Melanocyte of skin (primary cell): ENCODE data around the gene PGAM1. TPM values are rescaled to one million over a fixed set of nuclear protein-coding genes. Genes with fewer than 3 reads are reported as not detected.

Experiments
- small RNA-seq, 2 donors: library from RNA; depleted of rRNA; stranded (forward); fragments of <200 nt; gene quantifications; one replicate each; pipeline ENCODE3, GENCODE V24; 2012
- total RNA-seq, 2 donors: library from RNA; depleted of rRNA; stranded (reverse); fragments of >200 nt; gene quantifications; 2 replicates each; pipeline ENCODE4 v1.2.3, GENCODE V29; 2012

Gene PGAM1
- 100 to 1,000 TPM; 376 to 564 TPM for total RNA-seq

DNA sequence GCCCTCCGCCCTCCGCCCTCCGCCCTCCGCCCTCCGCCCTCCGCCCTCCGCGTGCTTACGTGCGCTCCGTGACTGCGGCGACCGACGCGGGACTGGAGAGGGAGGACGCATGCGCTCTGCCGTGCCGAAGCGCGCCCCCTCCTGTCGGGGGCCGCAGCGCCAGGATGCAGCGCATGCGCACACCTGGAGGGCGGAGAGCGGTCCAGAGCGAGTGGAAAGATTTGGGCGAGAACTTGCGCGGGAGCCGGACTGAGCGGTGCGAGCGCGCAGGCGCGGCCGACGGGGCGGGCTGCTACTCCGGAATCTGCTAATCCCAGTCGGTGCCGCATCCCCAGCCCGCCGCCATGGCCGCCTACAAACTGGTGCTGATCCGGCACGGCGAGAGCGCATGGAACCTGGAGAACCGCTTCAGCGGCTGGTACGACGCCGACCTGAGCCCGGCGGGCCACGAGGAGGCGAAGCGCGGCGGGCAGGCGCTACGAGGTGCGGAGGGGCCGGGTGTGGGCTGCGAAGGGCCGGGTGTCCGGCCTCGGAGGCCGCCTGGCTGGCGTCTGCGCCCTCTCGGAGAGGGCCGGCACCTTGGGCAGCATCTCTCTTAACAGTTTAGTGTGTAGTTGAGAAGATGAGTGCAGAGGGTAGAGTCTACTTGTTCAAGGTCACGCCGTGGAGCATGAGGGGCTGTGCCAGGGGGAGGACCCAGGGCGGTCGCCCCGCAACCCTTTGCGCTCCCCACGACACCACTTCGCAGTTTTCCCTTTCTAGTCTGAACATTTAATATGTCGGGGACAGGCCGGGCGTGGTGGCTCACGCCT lies at the start of gene PGAM1:
Gene PGAM1 (plus strand): TSS at position 228 of the 812 bp plus-strand sequence. CDS start 117 bp downstream, at position 345.

DNA sequence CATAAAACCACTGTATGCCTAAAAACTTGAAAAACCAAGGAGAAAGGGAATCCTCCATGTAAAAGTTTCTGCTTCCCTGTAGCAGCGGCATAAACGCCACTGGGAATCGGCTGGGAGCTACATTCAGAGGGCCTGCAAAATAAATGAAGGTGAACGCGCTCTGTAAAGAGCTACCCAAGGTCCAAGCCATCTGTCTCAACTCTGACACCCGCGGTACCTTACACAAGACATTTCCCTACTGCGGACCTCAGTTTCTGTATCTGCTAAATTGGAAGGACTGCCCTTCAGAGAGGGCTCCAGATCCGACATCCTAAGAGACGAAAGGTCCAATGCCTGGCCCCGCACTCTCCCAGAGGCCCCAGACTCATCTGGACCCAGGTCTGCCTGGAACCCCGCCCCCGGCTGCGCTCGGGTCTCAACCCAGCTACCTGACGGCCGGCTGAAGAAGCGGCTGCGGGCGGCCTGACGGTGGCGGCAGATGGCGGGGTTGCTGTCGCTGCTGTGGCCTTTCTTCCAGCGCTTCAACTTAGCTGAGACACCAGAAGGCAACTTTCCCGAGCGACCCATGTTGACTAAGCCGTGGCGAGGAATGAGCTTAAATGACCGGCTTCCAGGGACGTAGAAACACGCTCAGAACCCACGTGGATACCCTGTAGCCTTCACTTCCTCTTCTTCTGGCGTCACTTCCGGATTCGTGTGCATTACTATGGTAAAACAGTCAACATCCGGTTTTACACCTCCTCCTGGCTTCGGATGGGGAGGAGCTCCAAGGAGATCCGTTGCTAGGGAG lies 25.1 kb upstream of the PGAM1 start, which contains the start of gene RRP12:
Gene RRP12 (minus strand): TSS at position 676 of the 790 bp plus-strand sequence. CDS start 109 bp downstream, at position 567.

DNA sequence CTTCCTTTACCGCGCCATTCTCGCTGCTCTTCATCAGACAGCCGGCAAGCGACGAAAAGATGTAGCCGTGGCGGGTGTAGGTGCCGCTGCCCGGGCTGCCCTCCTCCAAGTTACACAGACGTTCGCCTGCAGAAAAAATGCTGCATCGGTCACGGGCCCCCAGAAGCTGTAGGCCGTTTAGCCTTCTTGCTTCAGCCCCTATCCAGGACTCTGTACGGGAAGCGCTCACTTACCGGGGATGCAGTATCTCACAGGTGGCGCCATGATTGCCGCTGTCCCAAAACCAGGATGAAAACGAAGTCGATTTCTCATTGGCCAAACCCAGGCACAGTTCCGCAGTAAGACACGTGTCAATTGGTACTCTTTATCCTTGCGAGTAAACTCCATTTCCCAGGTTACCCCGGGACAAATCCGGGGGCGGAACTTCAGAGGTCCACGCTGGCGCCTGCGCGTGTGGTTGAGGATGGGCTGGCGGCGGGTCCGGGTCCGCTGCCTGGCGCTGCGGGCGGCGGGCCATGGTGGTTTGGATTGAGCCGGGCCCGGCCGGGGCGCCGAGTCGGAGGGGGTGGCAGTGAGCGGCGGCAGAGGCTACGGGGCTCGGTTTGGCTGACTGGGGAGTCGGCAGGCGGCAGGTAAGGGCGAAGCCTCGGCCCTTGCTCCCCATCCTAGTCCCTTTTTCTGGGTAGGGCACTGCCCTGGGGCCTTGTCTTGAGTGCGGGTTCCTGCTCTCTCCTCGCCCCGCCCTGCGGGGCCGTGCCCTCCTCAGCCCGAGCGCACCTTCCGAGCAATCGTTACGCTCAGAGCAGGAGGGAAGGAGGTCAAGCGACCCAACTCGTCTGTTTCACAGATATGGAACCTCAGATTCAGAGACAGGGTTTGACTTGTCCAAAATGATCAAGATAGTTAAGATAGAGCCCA lies 20.0 kb downstream of the PGAM1 start, which contains the start of the genes EXOSC1 and ZDHHC16:
Gene EXOSC1 (minus strand): TSS at position 285 of the 918 bp plus-strand sequence. CDS start 21 bp downstream, at position 264.
Gene ZDHHC16 (plus strand): TSS at position 454 of the 918 bp plus-strand sequence. CDS start 5,501 bp downstream, outside the sequence.

Small RNA genes lying within 50 kb of the gene (small RNA-seq; reads per million reads assigned to genes)
- gene RF00019: 0 reads per million in 2 donors

Other genes with a start within 250 kb of the PGAM1 start
- gene SLIT1, start 240.2 kb upstream of the PGAM1 start, total RNA-seq: under 1 TPM; under 0.01 TPM
- gene ARHGAP19, start 133.6 kb upstream of the PGAM1 start, total RNA-seq: 10 to 100 TPM in 1 of 2 donors, 1 to 10 TPM in 1; 9.7 to 15.8 TPM
- gene FRAT1, start 106.9 kb upstream of the PGAM1 start, total RNA-seq: 1 to 10 TPM; 2.3 to 3.1 TPM
- gene FRAT2, start 91.5 kb upstream of the PGAM1 start, total RNA-seq: 10 to 100 TPM; 11.4 to 12.3 TPM
- gene RRP12, start 24.9 kb upstream of the PGAM1 start, total RNA-seq: 10 to 100 TPM; 17.9 to 31.0 TPM
- 10 to 100 TPM; 29.9 to 49.0 TPM for gene EXOSC1, start 19.8 kb downstream of the PGAM1 start, total RNA-seq
- 10 to 100 TPM; 48.2 to 77.3 TPM for gene ZDHHC16, start 20.0 kb downstream of the PGAM1 start, total RNA-seq
- gene MMS19, start 72.2 kb downstream of the PGAM1 start, total RNA-seq: 100 to 1,000 TPM in 1 of 2 donors, 10 to 100 TPM in 1; 78.3 to 105 TPM
- 10 to 100 TPM; 34.8 to 44.0 TPM for gene UBTD1, start 72.7 kb downstream of the PGAM1 start, total RNA-seq
- under 1 TPM; under 0.01 to 0.33 TPM for gene ANKRD2, start 146.6 kb downstream of the PGAM1 start, total RNA-seq
- gene HOGA1, start 158.2 kb downstream of the PGAM1 start, total RNA-seq: 1 to 10 TPM; 1.3 to 1.7 TPM
- not detected for gene C10orf62, start 163.5 kb downstream of the PGAM1 start, total RNA-seq
- 1 to 10 TPM; 4.1 to 4.3 TPM for gene MORN4, start 207.3 kb downstream of the PGAM1 start, total RNA-seq
- 10 to 100 TPM; 18.6 to 23.7 TPM for gene PI4K2A, start 214.5 kb downstream of the PGAM1 start, total RNA-seq